HEK293 (cell line): ENCODE data around the gene CFAP97D2.

Experiments
- CTCF ChIA-PET: fragments of 350-600 bp; formaldehyde crosslinking; extraction: SDS; loops from one replicate; lab custom pipeline; 2021; ENCODE audit warnings: antibody characterized with exemption; lab: Yijun Ruan, JAX
- POLR2A ChIA-PET: fragments of 300-600 bp; formaldehyde crosslinking; extraction: SDS; loops from one replicate; lab custom pipeline; 2020; ENCODE audit warnings: antibody characterized with exemption, inconsistent platforms; lab: Yijun Ruan, JAX
- H3K27ac ChIP-seq: fragments of 200-500 bp; sonication (Bioruptor generic); 2 replicates; pipeline ENCODE4 v1.5.1; 2014; ENCODE audit warnings: low read depth, low read length, control low read depth, inconsistent platforms; ENCODE audit errors: extremely low read depth
- H3K36me3 ChIP-seq, 2 experiments: fragments of 200-500 bp in 1 of 2; sonication (Bioruptor generic) in 1 of 2; 1 replicate in 1 of 2; 2 replicates in 1 of 2; pipeline ENCODE4 v1.5.1; 2014 to 2017; ENCODE audit warnings: inconsistent platforms in 2 of 2, low read length in 2 of 2; ENCODE audit not compliant: control insufficient read depth in 2 of 2, insufficient read depth in 1 of 2
- H3K4me1 ChIP-seq: fragments of 200-500 bp; sonication (Bioruptor generic); 2 replicates; pipeline ENCODE4 v1.5.1; 2014; ENCODE audit warnings: mild to moderate bottlenecking, low read length, inconsistent platforms; ENCODE audit not compliant: control insufficient read depth, insufficient read depth
- H3K4me3 ChIP-seq: 2 replicates; pipeline ENCODE4 v1.5.1; 2011; ENCODE audit warnings: low read depth, mild to moderate bottlenecking, control low read depth, low read length, moderate library complexity
- H3K9me3 ChIP-seq: fragments of 200-500 bp; sonication (Bioruptor generic); 2 replicates; pipeline ENCODE4 v1.5.1; 2014; ENCODE audit warnings: low read depth, low read length, inconsistent platforms; ENCODE audit not compliant: control insufficient read depth, insufficient read depth
- BCL11B ChIP-seq: fragments of 450-650 bp; formaldehyde crosslinking; IDR thresholded peaks from 2 replicates; pipeline ENCODE4 v1.5.1; 2016; ENCODE audit warnings: low read depth, missing biosample characterization, missing genetic modification characterization
- FEZF1 ChIP-seq: fragments of 450-650 bp; formaldehyde crosslinking; IDR thresholded peaks from 2 replicates; pipeline ENCODE4 v1.5.1; 2016; ENCODE audit warnings: missing biosample characterization, missing genetic modification characterization
- KLF1 ChIP-seq: fragments of 450-650 bp; formaldehyde crosslinking; IDR thresholded peaks from 2 replicates; pipeline ENCODE4 v1.5.1; 2016; ENCODE audit warnings: missing biosample characterization, missing genetic modification characterization
- KLF8 ChIP-seq: fragments of 450-650 bp; formaldehyde crosslinking; IDR thresholded peaks from 2 replicates; pipeline ENCODE4 v1.5.1; 2016; ENCODE audit warnings: missing biosample characterization, missing genetic modification characterization
- RBAK ChIP-seq: fragments of 450-650 bp; formaldehyde crosslinking; IDR thresholded peaks from 2 replicates; pipeline ENCODE4 v1.5.1; 2016; ENCODE audit warnings: missing biosample characterization, missing genetic modification characterization
- REPIN1 ChIP-seq: fragments of 450-650 bp; formaldehyde crosslinking; IDR thresholded peaks from 2 replicates; pipeline ENCODE4 v1.5.1; 2017; ENCODE audit warnings: missing biosample characterization, missing genetic modification characterization, low read depth
- ZBTB17 ChIP-seq: fragments of 450-650 bp; formaldehyde crosslinking; IDR thresholded peaks from 2 replicates; pipeline ENCODE4 v1.5.1; 2016; ENCODE audit warnings: missing biosample characterization, missing genetic modification characterization
- ZBTB20 ChIP-seq: fragments of 450-650 bp; formaldehyde crosslinking; IDR thresholded peaks from 2 replicates; pipeline ENCODE4 v1.5.1; 2016; ENCODE audit warnings: missing biosample characterization, missing genetic modification characterization
- ZNF16 ChIP-seq: fragments of 450-650 bp; formaldehyde crosslinking; IDR thresholded peaks from 2 replicates; pipeline ENCODE4 v1.5.1; 2016; ENCODE audit warnings: low read depth, missing biosample characterization, missing genetic modification characterization
- ZNF19 ChIP-seq: fragments of 450-650 bp; formaldehyde crosslinking; IDR thresholded peaks from 2 replicates; pipeline ENCODE4; 2016; ENCODE audit warnings: missing biosample characterization, missing genetic modification characterization, low read depth
- ZNF248 ChIP-seq: fragments of 450-650 bp; formaldehyde crosslinking; IDR thresholded peaks from 2 replicates; pipeline ENCODE4 v1.5.1; 2017; ENCODE audit warnings: missing biosample characterization, missing genetic modification characterization
- ZNF274 ChIP-seq, 2 experiments: fragments of 200-500 bp in 1 of 2; fragments of 450-650 bp in 1 of 2; sonication (Bioruptor generic) in 1 of 2; formaldehyde crosslinking in 1 of 2; IDR thresholded peaks; 2 replicates each; pipeline versions ENCODE4 v1.5.1 to v1.6.1; 2014 to 2016; ENCODE audit warnings: borderline replicate concordance in 1 of 2, inconsistent platforms in 1 of 2, low read length in 1 of 2, missing biosample characterization in 1 of 2, missing genetic modification characterization in 1 of 2
- ZNF354C ChIP-seq: fragments of 450-650 bp; formaldehyde crosslinking; IDR thresholded peaks from 2 replicates; pipeline ENCODE4 v1.5.1; 2016; ENCODE audit warnings: missing biosample characterization, missing genetic modification characterization, low read depth, borderline replicate concordance
- ZNF521 ChIP-seq: fragments of 450-650 bp; formaldehyde crosslinking; IDR thresholded peaks from 2 replicates; pipeline ENCODE4 v1.5.1; 2017; ENCODE audit warnings: missing biosample characterization, mild to moderate bottlenecking, missing genetic modification characterization
- ZNF596 ChIP-seq: fragments of 450-650 bp; IDR thresholded peaks from 2 replicates; pipeline ENCODE4 v1.5.0; 2018; ENCODE audit warnings: missing biosample characterization, mild to moderate bottlenecking, missing genetic modification characterization, moderate library complexity
- ZNF621 ChIP-seq: fragments of 450-650 bp; formaldehyde crosslinking; IDR thresholded peaks from 2 replicates; pipeline ENCODE4 v1.5.1; 2017; ENCODE audit warnings: missing biosample characterization, missing genetic modification characterization
- ZSCAN16 ChIP-seq: fragments of 450-650 bp; formaldehyde crosslinking; IDR thresholded peaks from 2 replicates; pipeline ENCODE4 v1.5.1; 2016; ENCODE audit warnings: missing biosample characterization, missing genetic modification characterization
- TF ChIP-seq, protein P1 (sequence below): fragments of 450-650 bp; formaldehyde crosslinking; IDR thresholded peaks from 2 replicates; pipeline ENCODE4 v1.5.1; 2016; ENCODE audit warnings: missing biosample characterization, missing genetic modification characterization
- TF ChIP-seq, protein P2 (sequence below): fragments of 450-650 bp; formaldehyde crosslinking; IDR thresholded peaks from 2 replicates; pipeline ENCODE4 v1.5.1; 2016; ENCODE audit warnings: missing biosample characterization, missing genetic modification characterization
- TF ChIP-seq, protein P3 (sequence below): fragments of 450-650 bp; formaldehyde crosslinking; IDR thresholded peaks from 2 replicates; pipeline ENCODE4 v1.5.1; 2016; ENCODE audit warnings: missing biosample characterization, missing genetic modification characterization
- TF ChIP-seq, protein P4 (sequence below): fragments of 450-650 bp; formaldehyde crosslinking; IDR thresholded peaks from 2 replicates; pipeline ENCODE4 v1.5.1; 2016; ENCODE audit warnings: missing biosample characterization, missing genetic modification characterization
- TF ChIP-seq, protein P5 (sequence below): fragments of 450-650 bp; formaldehyde crosslinking; IDR thresholded peaks from 2 replicates; pipeline ENCODE4; 2016; ENCODE audit warnings: missing biosample characterization, missing genetic modification characterization
- TF ChIP-seq, protein P6 (sequence below): fragments of 450-650 bp; formaldehyde crosslinking; IDR thresholded peaks from 2 replicates; pipeline ENCODE4 v1.5.1; 2017; ENCODE audit warnings: missing biosample characterization, mild to moderate bottlenecking, missing genetic modification characterization, moderate library complexity

CFAP97D2 gene

DNA sequence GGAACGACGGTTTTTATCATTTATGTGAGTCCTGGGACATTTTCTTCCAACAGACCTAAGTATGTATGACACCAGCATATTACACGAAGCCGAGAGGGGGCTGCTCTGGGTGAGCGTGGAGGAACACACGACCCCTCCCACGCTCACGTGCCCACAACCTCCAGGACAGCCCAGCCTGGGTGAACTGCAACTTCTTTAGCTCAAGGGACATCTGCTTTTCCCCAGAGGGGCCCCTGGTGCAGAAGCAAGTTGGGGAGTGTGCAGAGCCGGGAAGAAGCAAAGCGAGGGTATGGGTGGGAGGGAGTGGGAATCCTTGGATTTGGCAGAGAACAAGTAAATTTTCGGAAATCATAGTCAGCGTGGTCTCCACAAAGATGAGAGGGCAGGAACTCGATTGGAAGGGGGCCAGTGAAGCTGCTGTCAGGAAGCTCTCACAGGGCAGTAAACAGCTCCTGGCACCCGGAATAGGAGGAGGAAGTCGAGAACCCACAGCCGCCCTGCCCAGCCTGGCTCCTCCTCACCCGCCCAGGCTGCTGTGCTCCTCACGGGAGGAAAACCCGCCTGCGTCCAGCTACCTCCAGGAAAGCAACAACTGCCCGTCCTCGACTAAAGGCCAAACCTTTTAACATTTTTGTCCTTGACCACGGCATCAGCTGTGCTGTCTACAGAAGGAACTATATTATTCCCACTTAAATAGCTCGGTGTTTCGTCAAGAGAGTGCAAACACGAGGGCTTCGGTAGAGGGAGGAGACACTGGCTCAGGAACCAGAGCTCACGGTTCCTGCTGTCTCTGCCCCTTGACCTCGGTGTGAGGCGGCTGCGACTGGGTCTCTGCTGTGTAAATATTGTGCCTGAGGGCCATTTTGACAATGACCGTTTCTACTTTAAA is 17.2 kb upstream of the CFAP97D2 start (continued):
- TF ChIP-seq RBAK (tag by site-specific recombination) (no peak), ZNF19 (tag by site-specific recombination) (no peak), KLF8 (no peak), ZNF274 (IDR thresholded peaks at IDR 0.05; ENCODE audit: low read length) (no peak), ZNF274 (tag by site-specific recombination; IDR thresholded peaks at IDR 0.05; ENCODE audit: borderline replicate concordance) (no peak), ZNF621 (tag by site-specific recombination) (no peak)

DNA sequence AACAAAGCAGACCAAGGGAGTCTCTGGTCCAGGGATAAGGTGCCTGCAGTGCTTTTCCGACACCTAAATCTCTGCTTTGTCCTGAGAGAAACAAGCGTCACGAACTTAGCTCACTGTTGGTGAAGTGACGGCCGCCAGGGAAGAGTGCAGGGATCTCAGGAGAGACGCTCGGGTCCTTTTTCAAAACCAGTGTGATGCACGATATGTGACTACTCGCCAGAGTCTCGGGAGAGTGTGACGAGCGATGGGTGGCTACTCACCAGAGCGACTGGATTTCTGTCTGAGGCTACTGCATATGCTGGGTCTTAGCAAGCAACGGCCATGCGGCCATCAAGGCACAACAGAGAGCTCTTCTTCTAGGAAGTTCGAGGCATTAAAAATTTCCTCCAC is 16.5 kb upstream of the CFAP97D2 start:
- Histone ChIP-seq H3K36me3 (no peaks in the 10 kb centered on the region), H3K4me3 (no peak overlapping the region)
- TF ChIP-seq ZNF521 (no peak), ZNF16 (no peak), ZBTB17 (tag by site-specific recombination) (no peak), BCL11B (tag by site-specific recombination) (no peak), ZNF354C (tag by site-specific recombination) (no peak), ZNF248 (tag by site-specific recombination) (no peak), FEZF1 (tag by site-specific recombination) (no peak), REPIN1 (tag by site-specific recombination) (no peak)
- TF ChIP-seq, protein P1, sequence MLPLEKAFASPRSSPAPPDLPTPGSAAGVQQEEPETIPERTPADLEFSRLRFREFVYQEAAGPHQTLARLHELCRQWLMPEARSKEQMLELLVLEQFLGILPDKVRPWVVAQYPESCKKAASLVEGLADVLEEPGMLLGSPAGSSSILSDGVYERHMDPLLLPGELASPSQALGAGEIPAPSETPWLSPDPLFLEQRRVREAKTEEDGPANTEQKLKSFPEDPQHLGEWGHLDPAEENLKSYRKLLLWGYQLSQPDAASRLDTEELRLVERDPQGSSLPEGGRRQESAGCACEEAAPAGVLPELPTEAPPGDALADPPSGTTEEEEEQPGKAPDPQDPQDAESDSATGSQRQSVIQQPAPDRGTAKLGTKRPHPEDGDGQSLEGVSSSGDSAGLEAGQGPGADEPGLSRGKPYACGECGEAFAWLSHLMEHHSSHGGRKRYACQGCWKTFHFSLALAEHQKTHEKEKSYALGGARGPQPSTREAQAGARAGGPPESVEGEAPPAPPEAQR (tag by site-specific recombination): no peak
- TF ChIP-seq, protein P2, sequence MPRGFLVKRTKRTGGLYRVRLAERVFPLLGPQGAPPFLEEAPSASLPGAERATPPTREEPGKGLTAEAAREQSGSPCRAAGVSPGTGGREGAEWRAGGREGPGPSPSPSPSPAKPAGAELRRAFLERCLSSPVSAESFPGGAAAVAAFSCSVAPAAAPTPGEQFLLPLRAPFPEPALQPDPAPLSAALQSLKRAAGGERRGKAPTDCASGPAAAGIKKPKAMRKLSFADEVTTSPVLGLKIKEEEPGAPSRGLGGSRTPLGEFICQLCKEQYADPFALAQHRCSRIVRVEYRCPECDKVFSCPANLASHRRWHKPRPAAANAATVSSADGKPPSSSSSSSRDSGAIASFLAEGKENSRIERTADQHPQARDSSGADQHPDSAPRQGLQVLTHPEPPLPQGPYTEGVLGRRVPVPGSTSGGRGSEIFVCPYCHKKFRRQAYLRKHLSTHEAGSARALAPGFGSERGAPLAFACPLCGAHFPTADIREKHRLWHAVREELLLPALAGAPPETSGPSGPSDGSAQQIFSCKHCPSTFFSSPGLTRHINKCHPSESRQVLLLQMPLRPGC (tag by site-specific recombination): no peak
- TF ChIP-seq, protein P3, sequence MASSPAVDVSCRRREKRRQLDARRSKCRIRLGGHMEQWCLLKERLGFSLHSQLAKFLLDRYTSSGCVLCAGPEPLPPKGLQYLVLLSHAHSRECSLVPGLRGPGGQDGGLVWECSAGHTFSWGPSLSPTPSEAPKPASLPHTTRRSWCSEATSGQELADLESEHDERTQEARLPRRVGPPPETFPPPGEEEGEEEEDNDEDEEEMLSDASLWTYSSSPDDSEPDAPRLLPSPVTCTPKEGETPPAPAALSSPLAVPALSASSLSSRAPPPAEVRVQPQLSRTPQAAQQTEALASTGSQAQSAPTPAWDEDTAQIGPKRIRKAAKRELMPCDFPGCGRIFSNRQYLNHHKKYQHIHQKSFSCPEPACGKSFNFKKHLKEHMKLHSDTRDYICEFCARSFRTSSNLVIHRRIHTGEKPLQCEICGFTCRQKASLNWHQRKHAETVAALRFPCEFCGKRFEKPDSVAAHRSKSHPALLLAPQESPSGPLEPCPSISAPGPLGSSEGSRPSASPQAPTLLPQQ: no peak
- TF ChIP-seq, all 188 proteins: peak for 0
- H3K4me1 ChIP-seq: no peaks in the 10 kb centered on the region
- CTCF ChIA-PET: no interaction called here
- no peaks in the 10 kb centered on the region for H3K9me3 ChIP-seq
- no peak overlapping the region for H3K27ac ChIP-seq
- POLR2A ChIA-PET: no interaction called here

DNA sequence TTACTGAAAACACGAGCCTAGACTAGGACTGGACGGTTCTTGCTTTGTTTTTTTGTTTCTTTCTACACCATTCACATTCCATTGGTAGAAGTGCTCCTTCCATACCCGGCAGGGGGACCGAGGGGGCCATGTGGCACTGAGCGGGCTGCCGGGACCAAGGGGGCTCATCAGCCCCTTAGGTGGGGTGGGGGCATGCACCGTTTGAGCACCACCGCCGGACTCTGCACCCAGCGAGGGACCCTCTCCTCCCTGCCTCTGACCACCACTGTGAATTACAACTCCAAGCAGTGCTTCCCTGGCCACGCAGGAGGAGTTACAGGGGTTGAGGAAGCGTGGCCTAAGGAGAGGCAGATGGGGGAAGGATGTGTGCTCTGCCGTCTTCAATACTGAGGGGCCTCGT is 15.0 kb upstream of the CFAP97D2 start:
- Histone ChIP-seq H3K4me1 (no peaks in the 10 kb centered on the region), H3K9me3 (no peaks in the 10 kb centered on the region), H3K27ac (no peak overlapping the region), H3K4me3 (no peak overlapping the region), H3K36me3 (no peaks in the 10 kb centered on the region)
- ChIA-PET POLR2A (no interaction called here), CTCF (no interaction called here)
- TF ChIP-seq, protein P4, sequence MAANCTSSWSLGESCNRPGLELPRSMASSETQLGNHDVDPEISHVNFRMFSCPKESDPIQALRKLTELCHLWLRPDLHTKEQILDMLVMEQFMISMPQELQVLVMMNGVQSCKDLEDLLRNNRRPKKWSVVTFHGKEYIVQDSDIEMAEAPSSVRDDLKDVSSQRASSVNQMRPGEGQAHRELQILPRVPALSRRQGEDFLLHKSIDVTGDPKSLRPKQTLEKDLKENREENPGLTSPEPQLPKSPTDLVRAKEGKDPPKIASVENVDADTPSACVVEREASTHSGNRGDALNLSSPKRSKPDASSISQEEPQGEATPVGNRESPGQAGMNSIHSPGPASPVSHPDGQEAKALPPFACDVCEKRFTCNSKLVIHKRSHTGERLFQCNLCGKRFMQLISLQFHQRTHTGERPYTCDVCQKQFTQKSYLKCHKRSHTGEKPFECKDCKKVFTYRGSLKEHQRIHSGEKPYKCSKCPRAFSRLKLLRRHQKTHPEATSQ (tag by site-specific recombination): no peak
- TF ChIP-seq KLF1 (no peak), ZBTB20 (no peak), RBAK (tag by site-specific recombination) (no peak), ZNF596 (tag by site-specific recombination) (no peak), ZSCAN16 (tag by site-specific recombination) (no peak)
- TF ChIP-seq, protein P5, sequence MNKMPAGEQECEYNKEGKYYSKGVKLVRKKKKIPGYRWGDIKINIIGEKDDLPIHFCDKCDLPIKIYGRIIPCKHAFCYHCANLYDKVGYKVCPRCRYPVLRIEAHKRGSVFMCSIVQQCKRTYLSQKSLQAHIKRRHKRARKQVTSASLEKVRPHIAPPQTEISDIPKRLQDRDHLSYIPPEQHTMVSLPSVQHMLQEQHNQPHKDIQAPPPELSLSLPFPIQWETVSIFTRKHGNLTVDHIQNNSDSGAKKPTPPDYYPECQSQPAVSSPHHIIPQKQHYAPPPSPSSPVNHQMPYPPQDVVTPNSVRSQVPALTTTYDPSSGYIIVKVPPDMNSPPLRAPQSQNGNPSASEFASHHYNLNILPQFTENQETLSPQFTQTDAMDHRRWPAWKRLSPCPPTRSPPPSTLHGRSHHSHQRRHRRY (tag by site-specific recombination): no peak
- TF ChIP-seq, protein P6, sequence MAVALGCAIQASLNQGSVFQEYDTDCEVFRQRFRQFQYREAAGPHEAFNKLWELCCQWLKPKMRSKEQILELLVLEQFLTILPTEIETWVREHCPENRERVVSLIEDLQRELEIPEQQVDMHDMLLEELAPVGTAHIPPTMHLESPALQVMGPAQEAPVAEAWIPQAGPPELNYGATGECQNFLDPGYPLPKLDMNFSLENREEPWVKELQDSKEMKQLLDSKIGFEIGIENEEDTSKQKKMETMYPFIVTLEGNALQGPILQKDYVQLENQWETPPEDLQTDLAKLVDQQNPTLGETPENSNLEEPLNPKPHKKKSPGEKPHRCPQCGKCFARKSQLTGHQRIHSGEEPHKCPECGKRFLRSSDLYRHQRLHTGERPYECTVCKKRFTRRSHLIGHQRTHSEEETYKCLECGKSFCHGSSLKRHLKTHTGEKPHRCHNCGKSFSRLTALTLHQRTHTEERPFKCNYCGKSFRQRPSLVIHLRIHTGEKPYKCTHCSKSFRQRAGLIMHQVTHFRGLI (tag by site-specific recombination): no peak
